Body of pancreas (tissue), 4 donors: ENCODE data around the gene ST3GAL3. TPM values are rescaled to one million over a fixed set of nuclear protein-coding genes. Genes with fewer than 3 reads are reported as not detected.

Source experiments
- ATAC-seq: fragments of 150-250 bp; one replicate; pipeline ENCODE4 v1.9.1; 2016
- DNase-seq, 4 donors: peaks; one replicate each; pipeline ENCODE4 v3.0.0-alpha.2; 2019
- H3K27ac ChIP-seq, 4 donors: fragments of 200-600 bp; sonication (generic); 1 replicate in 3 of 4; 2 replicates in 1 of 4; pipeline versions ENCODE4 v1.5.1 to v1.6.1; 2016 to 2019; ENCODE audit warnings: mild to moderate bottlenecking in 1 of 4, mixed read lengths in 1 of 4, moderate library complexity in 1 of 4
- H3K27me3 ChIP-seq, 2 donors: fragments of 200-600 bp; sonication (generic); one replicate each; pipeline ENCODE4 v1.6.0; 2016; ENCODE audit warnings: mild to moderate bottlenecking in 1 of 2
- H3K36me3 ChIP-seq, 2 donors: fragments of 200-600 bp; sonication (generic); replicated peaks in 1 of 2; 2 replicates each; pipeline ENCODE4 v1.5.1; 2016; ENCODE audit warnings: low read depth in 2 of 2; ENCODE audit not compliant: insufficient read depth in 1 of 2
- H3K4me1 ChIP-seq: fragments of 200-600 bp; sonication (generic); one replicate; pipeline ENCODE4 v1.6.0; 2016
- H3K4me3 ChIP-seq, 2 donors: fragments of 200-600 bp; sonication (generic); 1 replicate in 1 of 2; 2 replicates in 1 of 2; pipeline ENCODE4 v1.5.1; 2016 to 2019
- H3K9me3 ChIP-seq, 3 donors: fragments of 200-600 bp; sonication (generic); 1 replicate in 2 of 3; 2 replicates in 1 of 3; pipeline ENCODE4 v1.5.1; 2016
- CTCF ChIP-seq, 7 experiments: fragments of 450-650 bp in 4 of 7; fragments of 200-600 bp in 3 of 7; sonication (generic) in 3 of 7; IDR thresholded peaks; one replicate each; pipeline ENCODE4 v1.5.1; 2016 to 2019; ENCODE audit warnings: antibody characterized with exemption in 7 of 7
- POLR2A ChIP-seq, 3 donors: fragments of 450-650 bp; IDR thresholded peaks; one replicate each; pipeline ENCODE4 v1.6.1; 2016; ENCODE audit warnings: antibody characterized with exemption in 3 of 3, mild to moderate bottlenecking in 2 of 3
- WGBS, 2 donors: methylation state at CpG; one replicate each; pipeline ENCODE4 v1.1.5; 2017; 5-methylcytosine and 5-hydroxymethylcytosine counted together
- intact Hi-C: fragments of 100-400 bp; cut with DNase I; formaldehyde crosslinking; loops from one replicate; pipeline ENCODE4 v1.15.1; 2023
- total RNA-seq, 2 donors: library from RNA; depleted of rRNA; stranded (reverse); fragments of >200 nt; gene quantifications; one replicate each; pipeline ENCODE4 v1.1.0, GENCODE V29; 2016

ST3GAL3 gene
- total RNA-seq, 2 donors from 2014 or later: 14.5 to 15.2 TPM

GRCh38 chr1:43706598-43707189 is 642 bp upstream of the ST3GAL3 start:
- peak overlapping the region; percentile 5 to 75 for H3K4me3 ChIP-seq
- ATAC-seq (no peak), DNase-seq (peak in 3 of 4 donors; percentile 16 to 25 (median 19))
- H3K4me1 ChIP-seq: peaks cover 19% of the 10 kb centered on the region
- H3K9me3 ChIP-seq: no peaks in the 10 kb centered on the region
- H3K36me3 ChIP-seq: peaks cover 8 to 11% of the 10 kb centered on the region in 2 donors
- peak overlapping the region in 2 of 4 donors; percentile 81 to 82 for H3K27ac ChIP-seq
- intact Hi-C loops: no loop called here
- 2% methylated on average over 15 to 30 of the region's 30 CpGs for WGBS, 2 donors
- H3K27me3 ChIP-seq: no peaks in the 10 kb centered on the region
- TF ChIP-seq POLR2A (IDR thresholded peaks at IDR 0.05): no peak
- TF ChIP-seq CTCF (IDR thresholded peaks at IDR 0.05): no peak

- Histone ChIP-seq H3K27ac (peak overlapping the region; percentile 41 to 82 (median 62)), H3K4me3 (peak overlapping the region; percentile 8 to 75), H3K9me3 (no peaks in the 10 kb centered on the region), H3K4me1 (peaks cover 19% of the 10 kb centered on the region), H3K27me3 (no peaks in the 10 kb centered on the region), H3K36me3 (peaks cover 1 to 2% of the 10 kb centered on the region in 2 donors)
- DNase-seq: no peak
- intact Hi-C loops: no loop called here
- TF ChIP-seq POLR2A (IDR thresholded peaks at IDR 0.05) (peak in 2 of 3 donors; percentile 34 to 45), CTCF (IDR thresholded peaks at IDR 0.05) (no peak)
- 0% methylated on average over 13 to 15 of the region's 15 CpGs for WGBS, 2 donors
- ATAC-seq: no peak
These were observed 670 bp downstream of the ST3GAL3 start for GRCh38 chr1:43708002-43708410.

DNA sequence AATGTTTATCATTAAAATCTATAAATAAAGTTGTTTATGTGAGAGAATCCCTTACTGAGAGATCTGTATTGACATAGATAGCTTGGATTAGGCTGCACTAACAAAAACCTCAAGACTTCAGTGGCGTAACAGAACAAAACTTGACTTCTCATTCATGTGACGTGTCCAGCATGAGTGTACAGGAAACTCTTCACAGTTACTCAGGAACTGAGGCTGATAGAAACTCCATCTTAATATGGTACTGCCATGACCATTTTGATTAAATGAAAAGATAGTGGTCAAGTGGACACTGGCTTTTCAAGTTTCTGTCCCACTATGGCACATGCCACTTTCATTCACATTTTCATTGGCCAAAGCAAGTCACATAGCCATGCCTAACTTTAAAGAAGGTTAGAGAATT is 3.7 kb downstream of the ST3GAL3 start:
- Histone ChIP-seq H3K27me3 (no peaks in the 10 kb centered on the region), H3K27ac (no peak overlapping the region), H3K4me1 (peaks cover 18% of the 10 kb centered on the region), H3K4me3 (no peak overlapping the region), H3K9me3 (no peaks in the 10 kb centered on the region), H3K36me3 (no peaks in the 10 kb centered on the region)
- intact Hi-C loops: no loop called here
- WGBS, 2 donors: 84 to 87% methylated on average over 2 of the region's 2 CpGs
- TF ChIP-seq POLR2A (IDR thresholded peaks at IDR 0.05) (no peak), CTCF (IDR thresholded peaks at IDR 0.05) (no peak)
- DNase-seq (no peak), ATAC-seq (no peak)

DNA sequence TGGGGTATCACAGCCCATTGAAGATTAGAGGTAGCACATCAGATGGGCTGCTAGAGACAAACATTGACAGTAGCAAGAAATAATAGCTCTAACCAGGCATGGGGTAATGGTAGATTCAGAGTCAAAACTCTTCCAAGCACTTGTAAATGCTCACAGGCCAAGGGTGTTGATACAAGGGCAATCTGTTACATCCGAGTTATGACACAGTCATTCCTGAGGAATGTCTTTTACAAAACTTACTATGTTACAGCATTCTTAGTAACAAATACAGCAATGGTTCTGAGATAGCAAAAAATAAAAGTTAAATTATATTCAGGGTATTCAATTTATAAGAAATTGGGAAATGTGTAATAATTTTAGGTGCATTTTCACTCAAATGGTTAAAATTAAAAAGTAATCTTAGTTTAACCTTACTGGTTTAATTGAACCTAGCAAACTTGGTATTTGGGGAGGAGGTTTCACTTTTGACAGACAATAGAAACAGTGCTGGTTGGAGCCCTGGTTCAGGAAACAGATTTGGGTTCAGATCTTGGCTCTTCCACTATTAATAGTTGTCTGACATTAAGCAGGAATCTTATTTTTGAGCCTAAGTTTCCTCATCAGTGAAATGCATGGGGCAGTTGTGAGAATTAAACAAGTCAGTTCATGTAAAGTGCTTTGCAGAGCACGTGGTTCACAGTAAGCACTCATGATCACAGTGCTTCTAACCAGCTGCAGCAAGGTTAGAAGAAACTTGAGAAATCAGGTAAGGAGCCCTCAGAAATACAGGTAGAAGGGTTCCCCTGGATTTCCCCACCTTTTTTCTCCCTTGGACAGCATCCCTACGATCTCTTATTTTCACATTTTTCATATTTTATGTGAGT is 4.4 kb downstream of the ST3GAL3 start:
- TF ChIP-seq CTCF (IDR thresholded peaks at IDR 0.05) (no peak), POLR2A (IDR thresholded peaks at IDR 0.05) (no peak)
- Histone ChIP-seq H3K27me3 (no peaks in the 10 kb centered on the region), H3K36me3 (no peaks in the 10 kb centered on the region), H3K27ac (no peak overlapping the region), H3K4me1 (peaks cover 11% of the 10 kb centered on the region), H3K4me3 (no peak overlapping the region), H3K9me3 (no peaks in the 10 kb centered on the region)
- 81 to 89% methylated on average over 3 of the region's 3 CpGs for WGBS, 2 donors
- DNase-seq: no peak
- no peak for ATAC-seq
- intact Hi-C loops: no loop called here
